Nephron (organoid): ENCODE results near the gene GRIA4.

Experiments
- H3K27ac Mint-ChIP-seq, 3 experiments: 2 replicates each; pipeline ENCODE4 v1.8.0; 2020; ENCODE audit warnings: mixed read lengths in 3 of 3, mild to moderate bottlenecking in 2 of 3, moderate library complexity in 1 of 3
- H3K27me3 Mint-ChIP-seq: 2 replicates; pipeline ENCODE4 v1.8.0; 2021; ENCODE audit warnings: low read depth, mild to moderate bottlenecking, moderate library complexity, mixed read lengths
- H3K36me3 Mint-ChIP-seq: 2 replicates; pipeline ENCODE4 v1.8.0; 2020; ENCODE audit warnings: low read depth, mixed read lengths
- H3K4me1 Mint-ChIP-seq: 2 replicates; pipeline ENCODE4 v1.8.0; 2020; ENCODE audit warnings: mixed read lengths
- H3K4me3 Mint-ChIP-seq, 3 experiments: 2 replicates each; pipeline ENCODE4 v1.8.0; 2020; ENCODE audit warnings: mild to moderate bottlenecking in 3 of 3, mixed read lengths in 3 of 3, moderate library complexity in 2 of 3
- H3K9me3 Mint-ChIP-seq: 2 replicates; pipeline ENCODE4 v1.8.0; 2020; ENCODE audit warnings: mixed read lengths
- CTCF ChIP-seq, 3 experiments: fragments of 200-600 bp; sonication (generic); IDR thresholded peaks; one replicate each; pipeline ENCODE4 v1.5.0; 2021; ENCODE audit warnings: antibody characterized with exemption in 3 of 3; ENCODE audit not compliant: unreplicated experiment in 3 of 3

Gene GRIA4

GRCh38 chr11:105915021-105915420 lies 305.1 kb downstream of the GRIA4 start:
- no peak overlapping the region for H3K4me3 Mint-ChIP-seq
- no peaks in the 10 kb centered on the region for H3K4me1 Mint-ChIP-seq
- no peak overlapping the region for H3K27ac Mint-ChIP-seq
- H3K27me3 Mint-ChIP-seq = no peaks in the 10 kb centered on the region
- no peaks in the 10 kb centered on the region for H3K36me3 Mint-ChIP-seq
- TF ChIP-seq CTCF (IDR thresholded peaks at IDR 0.05; ENCODE audit: unreplicated experiment in 3 of 3) = no peak
- H3K9me3 Mint-ChIP-seq = no peaks in the 10 kb centered on the region

DNA sequence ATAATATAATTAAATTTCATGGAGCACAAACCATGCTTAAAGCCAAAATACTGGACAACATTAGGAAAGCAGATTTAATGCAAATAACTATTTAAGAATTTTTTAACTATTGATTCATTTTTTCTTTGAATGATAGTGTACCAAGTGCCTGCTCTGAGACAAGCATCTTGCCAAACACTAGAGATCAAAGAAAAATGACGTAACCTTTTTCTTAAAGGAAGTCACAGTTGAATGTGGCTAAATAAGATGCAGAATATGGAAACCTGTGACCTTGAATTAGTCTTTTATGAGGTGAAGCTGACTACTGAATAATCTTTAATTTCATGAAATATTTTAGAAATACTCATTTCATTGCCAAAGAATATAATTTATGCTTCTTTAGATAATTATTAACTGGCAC lies 308.2 kb downstream of the GRIA4 start:
- Mint-ChIP-seq H3K9me3 (no peaks in the 10 kb centered on the region), H3K36me3 (no peaks in the 10 kb centered on the region), H3K27ac (no peak overlapping the region), H3K4me3 (no peak overlapping the region), H3K27me3 (no peaks in the 10 kb centered on the region), H3K4me1 (peaks cover under 1% of the 10 kb centered on the region)
- TF ChIP-seq CTCF (IDR thresholded peaks at IDR 0.05; ENCODE audit: unreplicated experiment in 3 of 3) = no peak

DNA sequence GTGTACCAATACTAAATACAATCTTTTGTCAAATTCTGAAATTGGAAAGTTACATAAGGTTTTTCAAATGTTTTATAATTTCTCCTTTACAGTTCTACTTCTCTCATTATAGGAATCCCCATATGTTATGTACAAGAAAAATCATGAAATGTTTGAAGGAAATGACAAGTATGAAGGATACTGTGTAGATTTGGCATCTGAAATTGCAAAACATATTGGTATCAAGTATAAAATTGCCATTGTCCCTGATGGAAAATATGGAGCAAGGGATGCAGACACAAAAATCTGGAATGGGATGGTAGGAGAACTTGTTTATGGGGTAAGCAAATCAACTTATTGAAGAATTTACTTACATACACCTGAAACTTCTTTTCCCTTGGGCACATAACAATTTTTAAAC lies 308.7 kb downstream of the GRIA4 start:
- peaks cover 3% of the 10 kb centered on the region for H3K4me1 Mint-ChIP-seq
- no peak overlapping the region for H3K27ac Mint-ChIP-seq
- no peaks in the 10 kb centered on the region for H3K27me3 Mint-ChIP-seq
- no peaks in the 10 kb centered on the region for H3K9me3 Mint-ChIP-seq
- no peak for TF ChIP-seq CTCF (IDR thresholded peaks at IDR 0.05; ENCODE audit: unreplicated experiment in 3 of 3)
- H3K36me3 Mint-ChIP-seq = no peaks in the 10 kb centered on the region
- no peak overlapping the region for H3K4me3 Mint-ChIP-seq

DNA sequence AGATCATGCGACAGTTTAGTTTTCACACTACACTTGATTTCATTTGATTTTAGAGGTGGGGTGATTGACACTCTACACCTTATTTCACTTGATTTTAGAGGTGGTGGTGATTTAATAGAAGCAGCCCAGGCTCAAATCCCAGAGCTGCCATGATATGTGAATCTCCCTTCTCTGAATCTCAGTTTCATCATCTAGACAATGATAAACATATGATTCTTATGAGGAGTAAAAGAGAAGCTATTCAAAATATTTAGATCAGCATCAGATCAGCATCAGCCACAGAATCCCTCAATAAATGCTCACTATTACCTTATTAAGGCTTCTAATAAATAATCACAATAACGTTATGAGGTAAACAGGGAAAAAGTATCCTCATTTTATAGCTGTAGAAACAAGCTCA lies 313.4 kb downstream of the GRIA4 start:
- Mint-ChIP-seq H3K27me3 (no peaks in the 10 kb centered on the region), H3K27ac (no peak overlapping the region), H3K36me3 (no peaks in the 10 kb centered on the region), H3K4me1 (peaks cover 9% of the 10 kb centered on the region), H3K9me3 (no peaks in the 10 kb centered on the region), H3K4me3 (no peak overlapping the region)
- TF ChIP-seq CTCF (IDR thresholded peaks at IDR 0.05; ENCODE audit: unreplicated experiment in 3 of 3) = no peak

DNA sequence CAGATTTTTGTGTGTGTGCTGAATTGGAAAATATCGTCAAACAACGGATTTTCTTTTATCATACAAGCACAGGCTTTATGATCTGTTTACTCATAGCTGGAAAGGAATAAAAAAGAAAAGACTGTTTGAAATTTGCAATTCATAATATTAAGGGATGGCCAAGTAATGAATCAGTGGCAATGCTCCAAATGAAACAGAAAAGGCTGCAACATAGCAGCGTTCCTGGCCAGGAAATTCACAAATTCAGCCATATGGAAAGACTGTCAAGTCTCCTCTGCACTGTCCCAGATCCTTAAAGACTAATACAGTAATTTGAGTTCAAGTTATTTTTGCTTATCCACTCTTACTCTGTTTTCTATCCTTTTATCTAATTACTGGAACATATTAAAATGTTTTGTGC lies 313.9 kb downstream of the GRIA4 start:
- Mint-ChIP-seq H3K4me3 (no peak overlapping the region), H3K9me3 (no peaks in the 10 kb centered on the region), H3K27ac (peak overlapping the region in 1 of 3 experiments; percentile 35), H3K4me1 (peaks cover 9% of the 10 kb centered on the region), H3K27me3 (no peaks in the 10 kb centered on the region), H3K36me3 (no peaks in the 10 kb centered on the region)
- no peak for TF ChIP-seq CTCF (IDR thresholded peaks at IDR 0.05; ENCODE audit: unreplicated experiment in 3 of 3)

GRCh38 chr11:105929084-105929955 lies 319.4 kb downstream of the GRIA4 start:
- no peaks in the 10 kb centered on the region for H3K9me3 Mint-ChIP-seq
- no peaks in the 10 kb centered on the region for H3K36me3 Mint-ChIP-seq
- no peaks in the 10 kb centered on the region for H3K27me3 Mint-ChIP-seq
- peak overlapping the region; percentile 12 to 77 (median 73) for H3K27ac Mint-ChIP-seq
- H3K4me3 Mint-ChIP-seq = no peak overlapping the region
- H3K4me1 Mint-ChIP-seq = peaks cover 9% of the 10 kb centered on the region
- TF ChIP-seq CTCF (IDR thresholded peaks at IDR 0.05; ENCODE audit: unreplicated experiment in 3 of 3) = no peak
